NT2/D1 (cell line): Measurements from ENCODE around the gene CCDC92B.
"Not testable (repeated sequence)": the region's sequence is repeated elsewhere in the genome, so short reads cannot be mapped to it uniquely, and the experiment has no call there.

Experiments
- YY1 ChIP-seq: IDR thresholded peaks from 2 replicates; pipeline ENCODE4 v1.6.1; 2011; ENCODE audit not compliant: insufficient read length, insufficient read depth
- ZNF274 ChIP-seq: IDR thresholded peaks from 2 replicates; pipeline ENCODE4 v1.6.1; 2011; ENCODE audit warnings: mild to moderate bottlenecking, low read depth, low read length

DNA sequence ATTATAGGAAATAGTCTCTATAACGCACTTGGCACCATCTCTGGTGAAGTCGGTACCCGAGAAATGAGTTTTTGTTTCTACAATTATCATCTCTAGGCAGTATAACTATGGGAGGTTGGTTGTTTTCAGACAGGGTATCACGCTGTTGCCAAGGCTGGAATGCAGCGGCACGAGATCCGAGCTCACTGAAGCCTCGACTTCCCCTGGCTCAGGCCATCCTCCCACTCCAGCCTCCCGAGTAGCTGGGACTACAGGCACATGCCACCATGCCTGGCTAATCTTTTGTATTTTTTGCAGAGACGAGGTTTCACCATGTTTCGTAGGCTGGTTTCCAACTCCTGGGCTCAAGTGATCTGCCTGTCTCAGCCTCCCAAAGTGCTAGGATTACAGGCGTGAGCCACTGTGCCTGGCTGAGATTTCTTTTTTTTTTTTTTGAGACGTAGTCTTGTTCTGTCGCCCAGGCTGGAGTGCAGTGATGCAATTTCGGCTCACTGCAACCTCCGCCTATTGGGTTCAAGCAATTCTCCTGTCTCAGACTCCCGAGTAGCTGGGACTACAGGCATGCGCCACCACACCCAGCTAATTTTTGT, 50.1 kb downstream of the CCDC92B start:
- TF ChIP-seq YY1, ZNF274: not testable (repeated sequence)
